Mesangial cell (primary cell): ENCODE measurements around the gene RABGAP1. TPM values are rescaled to one million over a fixed set of nuclear protein-coding genes. Genes with fewer than 3 reads are reported as not detected.

Source experiments
- total RNA-seq: library from RNA; depleted of rRNA; stranded (reverse); fragments of >200 nt; gene quantifications from 2 replicates; pipeline ENCODE4 v1.2.3, GENCODE V29; 2015

RABGAP1 gene
- total RNA-seq: 5.7 and 11.5 TPM in 2 replicates

GRCh38 chr9:122940749-122941581, at the start of gene RABGAP1:
TSS of gene RABGAP1 (plus strand) at chr9:122941020. CDS start at chr9:122957060, 16,040 bp downstream.

GRCh38 chr9:122904823-122905710, 35.8 kb upstream of the RABGAP1 start, which contains the start of gene RC3H2:
TSS of gene RC3H2 (minus strand) at chr9:122905359. CDS start at chr9:122897509, 7,850 bp downstream.

GRCh38 chr9:122912964-122913673, 27.7 kb upstream of the RABGAP1 start, which contains the start of gene ZBTB6:
TSS of gene ZBTB6 (minus strand) at chr9:122913323. CDS start at chr9:122912072, 1,251 bp downstream.

GRCh38 chr9:122931226-122932121, 9.3 kb upstream of the RABGAP1 start, which contains the start of gene ZBTB26:
TSS of gene ZBTB26 (minus strand) at chr9:122931512. CDS start at chr9:122919934, 11,578 bp downstream.

DNA sequence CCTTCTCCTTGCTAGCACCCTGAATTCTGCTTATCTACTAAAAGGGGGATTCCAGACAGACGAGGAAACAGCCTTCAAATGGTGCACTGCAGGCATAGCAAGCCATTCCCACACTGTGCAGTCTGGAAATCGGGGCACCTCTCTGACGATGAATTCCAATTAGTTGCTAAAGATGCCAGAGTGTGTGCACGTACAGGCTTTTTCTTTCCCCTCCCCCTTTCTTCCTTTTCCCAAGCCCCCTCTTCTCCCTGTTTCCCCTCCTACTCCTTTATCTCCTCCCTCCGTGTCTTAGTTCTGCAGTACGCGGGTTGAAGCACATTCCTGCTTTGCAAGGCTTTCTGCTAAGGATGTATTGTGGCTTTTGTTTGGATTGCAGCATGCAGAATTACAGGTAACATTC, 92.5 kb downstream of the RABGAP1 start, which contains the start of gene GPR21:
TSS of gene GPR21 (plus strand) at position 316 of the 400 bp plus-strand sequence. CDS start 900 bp downstream, outside the sequence.

Other genes starting within 250 kb of the RABGAP1 start
- not detected in 2 replicates for gene OR1L4, start 217.0 kb upstream of the RABGAP1 start, total RNA-seq
- gene OR1L6, start 198.7 kb upstream of the RABGAP1 start, total RNA-seq: not detected in 2 replicates
- not detected in 2 replicates for gene OR5C1, start 152.1 kb upstream of the RABGAP1 start, total RNA-seq
- gene OR1K1, start 140.9 kb upstream of the RABGAP1 start, total RNA-seq: not detected in 2 replicates
- 10.0 and 10.1 TPM in 2 replicates for gene PDCL, start 112.4 kb upstream of the RABGAP1 start, total RNA-seq
- gene RC3H2, start 35.7 kb upstream of the RABGAP1 start, total RNA-seq: 29.3 and 43.4 TPM in 2 replicates
- 4.2 TPM in 2 replicates for gene ZBTB6, start 27.7 kb upstream of the RABGAP1 start, total RNA-seq
- 2.3 and 3.8 TPM in 2 replicates for gene ZBTB26, start 9.5 kb upstream of the RABGAP1 start, total RNA-seq
- gene GPR21, start 92.6 kb downstream of the RABGAP1 start, total RNA-seq: not detected in 2 replicates